HL-60/S4 treated with retinoic acid at 250 ng/mL for 4 days and 3 days (cell line): ENCODE data around the gene OR4S1.
"Not testable (repeated sequence)": the region's sequence is repeated elsewhere in the genome, so short reads cannot be mapped to it uniquely, and the experiment has no call there.

Experiments used
- in situ Hi-C: fragments of 300-500 bp; cut with MboI; formaldehyde crosslinking; loops from 2 replicates; pipeline ENCODE4 v1.7.0; 2022; ENCODE audit warnings: low sequenced_read_pairs

The OR4S1 gene

GRCh38 chr11:48305923-48306322, at the start of gene OR4S1:
Gene OR4S1 (plus strand): TSS chr11:48306223. CDS start chr11:48306223, 0 bp downstream.
- in situ Hi-C loops, result no loop called here

- in situ Hi-C loops, result no loop called here
Measured at GRCh38 chr11:48261600-48261999, 44.4 kb upstream of the OR4S1 start.

GRCh38 chr11:48263423-48263911, 42.6 kb upstream of the OR4S1 start, which contains the start of gene OR4X1:
Gene OR4X1 (plus strand): TSS chr11:48263861. CDS start chr11:48263861, 0 bp downstream.
- in situ Hi-C loops, result no loop called here

GRCh38 chr11:48270621-48271020, 35.4 kb upstream of the OR4S1 start:
- in situ Hi-C loops, result no loop called here

- in situ Hi-C loops, result no loop called here
Measured at GRCh38 chr11:48272606-48273005, 33.4 kb upstream of the OR4S1 start.

GRCh38 chr11:48307760-48308386, 1.9 kb downstream of the OR4S1 start:
- in situ Hi-C loops, result no loop called here

GRCh38 chr11:48313590-48313989, 7.6 kb downstream of the OR4S1 start:
- in situ Hi-C loops, result not testable (repeated sequence)

- in situ Hi-C loops, result not testable (repeated sequence)
Measured at GRCh38 chr11:48319813-48320212, 13.8 kb downstream of the OR4S1 start.

- in situ Hi-C loops, result not testable (repeated sequence)
Measured at GRCh38 chr11:48324620-48325019, 18.6 kb downstream of the OR4S1 start, which contains the start of gene OR4C3. Gene OR4C3 (plus strand): TSS chr11:48324920. CDS start chr11:48325022, 102 bp downstream.

- in situ Hi-C loops, result no loop called here
Measured at GRCh38 chr11:48341466-48341865, 35.4 kb downstream of the OR4S1 start.

GRCh38 chr11:48342505-48342904, 36.5 kb downstream of the OR4S1 start:
- in situ Hi-C loops, result not testable (repeated sequence)

- in situ Hi-C loops, result not testable (repeated sequence)
Measured at GRCh38 chr11:48346286-48346685, 40.3 kb downstream of the OR4S1 start.

- in situ Hi-C loops, result no loop called here
Measured at GRCh38 chr11:48354013-48354412, 48.0 kb downstream of the OR4S1 start.

GRCh38 chr11:48354677-48355076, 48.7 kb downstream of the OR4S1 start:
- in situ Hi-C loops, result no loop called here
